HG02938 (cell line): ENCODE results near the gene NAT14.
"Not testable (repeated sequence)": the region's sequence is repeated elsewhere in the genome, so short reads cannot be mapped to it uniquely, and the experiment has no call there.

ENCODE experiments used
- ATAC-seq: cut with Tn5 transposase; IDR thresholded peaks from one replicate; pipeline ENCODE4 v1.9.1; 2021; ENCODE audit warnings: mild to moderate bottlenecking, moderate library complexity; ENCODE audit not compliant: unreplicated experiment

NAT14 gene

GRCh38 chr19:55486043-55486970 lies 1.3 kb downstream of the NAT14 start:
- no peak for ATAC-seq

- ATAC-seq: no peak
Observed at GRCh38 chr19:55486971-55487923, 2.3 kb downstream of the NAT14 start.

GRCh38 chr19:55487924-55488687 lies 3.1 kb downstream of the NAT14 start, which contains the start of gene SSC5D:
TSS of gene SSC5D (plus strand) at chr19:55488436. CDS start at chr19:55488590, 154 bp downstream.
- ATAC-seq: no peak

GRCh38 chr19:55488986-55489710 lies 4.2 kb downstream of the NAT14 start:
- ATAC-seq: no peak

GRCh38 chr19:55489711-55490477 lies 4.9 kb downstream of the NAT14 start:
- ATAC-seq: no peak

GRCh38 chr19:55490478-55491432 lies 5.8 kb downstream of the NAT14 start:
- no peak for ATAC-seq

- no peak for ATAC-seq
Observed at GRCh38 chr19:55491546-55492360, 6.8 kb downstream of the NAT14 start.

- ATAC-seq: no peak
Observed at GRCh38 chr19:55492362-55492944, 7.5 kb downstream of the NAT14 start.

- no peak for ATAC-seq
Observed at GRCh38 chr19:55493052-55493644, 8.2 kb downstream of the NAT14 start.

- ATAC-seq: no peak
Observed at GRCh38 chr19:55493645-55494171, 8.7 kb downstream of the NAT14 start.

GRCh38 chr19:55494172-55494761 lies 9.3 kb downstream of the NAT14 start:
- ATAC-seq: no peak

- no peak for ATAC-seq
Observed at GRCh38 chr19:55495646-55496349, 10.8 kb downstream of the NAT14 start.

- not testable (repeated sequence) for ATAC-seq
Observed at GRCh38 chr19:55496820-55497219, 11.8 kb downstream of the NAT14 start.

GRCh38 chr19:55497763-55498162 lies 12.8 kb downstream of the NAT14 start:
- no peak for ATAC-seq

GRCh38 chr19:55498246-55498840 lies 13.4 kb downstream of the NAT14 start:
- ATAC-seq: no peak
